Skeletal muscle tissue (tissue), 4 donors: Measurements from ENCODE around the gene RWDD3. TPM values are rescaled to one million over a fixed set of nuclear protein-coding genes. Genes with fewer than 3 reads are reported as not detected.

ENCODE experiments used
- H3K27ac ChIP-seq: one replicate; pipeline ENCODE4 v1.7.0; 2013; ENCODE audit warnings: mild to moderate bottlenecking, low read depth, low read length, inconsistent platforms
- H3K27me3 ChIP-seq, 3 donors: one replicate each; pipeline ENCODE4 v1.7.0; 2013; ENCODE audit warnings: low read length in 3 of 3; ENCODE audit not compliant: control insufficient read depth in 3 of 3, insufficient read depth in 3 of 3
- H3K36me3 ChIP-seq, 3 donors: one replicate each; pipeline ENCODE4 v1.7.0; 2013; ENCODE audit warnings: low read length in 3 of 3; ENCODE audit not compliant: control insufficient read depth in 3 of 3, insufficient read depth in 3 of 3
- H3K4me1 ChIP-seq, 3 donors: one replicate each; pipeline ENCODE4 v1.7.0; 2013; ENCODE audit warnings: low read length in 3 of 3, mild to moderate bottlenecking in 3 of 3; ENCODE audit not compliant: control insufficient read depth in 3 of 3, insufficient read depth in 3 of 3
- H3K4me3 ChIP-seq, 3 donors: one replicate each; pipeline ENCODE4 v1.7.0; 2013; ENCODE audit warnings: low read length in 3 of 3
- H3K9ac ChIP-seq, 3 donors: one replicate each; pipeline ENCODE4 v1.7.0; 2013; ENCODE audit warnings: low read length in 3 of 3, mild to moderate bottlenecking in 3 of 3, moderate library complexity in 2 of 3, low read depth in 1 of 3
- H3K9me3 ChIP-seq, 3 donors: one replicate each; pipeline ENCODE4 v1.7.0; 2013; ENCODE audit warnings: low read length in 3 of 3; ENCODE audit not compliant: control insufficient read depth in 3 of 3
- total RNA-seq: library from RNA; depleted of rRNA; stranded (reverse); fragments of >200 nt; gene quantifications from one replicate; pipeline ENCODE4 v1.2.3, GENCODE V29; 2014
- donor health status: Osteomylitis.

The RWDD3 gene
- total RNA-seq, 1 donor from 2014 or later, result 12.0 TPM

DNA sequence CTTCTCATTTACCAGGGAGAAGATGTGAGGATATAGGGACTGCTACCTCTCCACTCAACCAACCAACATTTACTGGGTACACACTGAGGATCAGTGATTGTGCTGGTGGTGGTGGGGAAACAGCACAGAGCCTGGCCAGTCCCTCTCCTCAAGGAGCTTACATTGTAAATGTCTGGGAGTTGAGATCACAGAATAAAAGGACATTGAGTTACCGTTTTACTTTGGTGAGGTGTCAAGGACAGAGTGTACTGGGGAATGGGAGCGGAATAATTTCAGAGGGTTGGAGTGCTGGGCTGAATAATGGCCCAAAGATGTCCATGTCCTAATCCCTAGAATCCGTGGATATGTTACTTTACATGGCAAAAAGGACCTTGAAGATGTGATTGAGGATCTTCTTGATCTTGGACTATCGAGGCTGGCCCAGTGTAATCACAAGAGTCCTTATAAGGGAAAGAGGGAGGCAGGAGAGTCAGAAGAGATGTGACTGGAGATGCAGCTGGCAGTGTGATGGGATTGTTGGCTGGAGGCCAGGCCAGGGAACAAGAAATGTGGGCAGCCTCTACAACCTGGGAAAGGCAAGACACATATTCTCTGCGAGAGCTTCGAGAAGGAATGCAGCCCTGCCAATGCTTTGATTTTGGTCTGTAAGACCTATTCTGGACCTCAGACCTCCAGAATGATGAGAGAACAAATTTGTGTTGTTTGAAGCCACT is 26.6 kb upstream of the RWDD3 start:
- Histone ChIP-seq H3K27me3 (no peaks in the 10 kb centered on the region), H3K4me3 (no peak overlapping the region), H3K9ac (no peak overlapping the region), H3K27ac (no peak overlapping the region), H3K9me3 (no peaks in the 10 kb centered on the region), H3K36me3 (no peaks in the 10 kb centered on the region), H3K4me1 (no peaks in the 10 kb centered on the region)

- H3K27me3 ChIP-seq, result no peaks in the 10 kb centered on the region
- no peak overlapping the region for H3K27ac ChIP-seq
- H3K36me3 ChIP-seq, result no peaks in the 10 kb centered on the region
- no peak overlapping the region for H3K4me3 ChIP-seq
- H3K4me1 ChIP-seq, result no peaks in the 10 kb centered on the region
- H3K9me3 ChIP-seq, result no peaks in the 10 kb centered on the region
- no peak overlapping the region for H3K9ac ChIP-seq
These were observed 25.1 kb upstream of the RWDD3 start for GRCh38 chr1:95208876-95209275.

DNA sequence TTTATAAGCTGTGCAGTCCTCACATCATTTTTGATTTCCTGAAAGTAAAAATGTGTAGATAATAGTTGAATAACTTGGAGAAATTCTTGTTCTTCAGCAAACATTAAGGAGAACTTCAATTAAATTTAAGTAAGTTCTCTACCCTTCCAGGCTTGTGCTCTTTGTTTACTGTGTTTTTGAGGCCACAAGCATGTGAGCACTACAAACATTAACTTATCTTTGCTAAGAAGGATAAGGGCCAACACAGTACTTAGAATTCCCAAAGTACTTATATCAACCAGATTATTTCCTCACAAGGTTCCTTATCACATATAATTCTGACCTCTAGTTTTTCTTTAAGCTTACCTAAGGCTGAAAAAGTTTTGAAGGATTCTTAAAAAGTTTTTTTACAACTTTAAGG is 24.7 kb upstream of the RWDD3 start:
- no peaks in the 10 kb centered on the region for H3K27me3 ChIP-seq
- H3K4me3 ChIP-seq, result no peak overlapping the region
- no peak overlapping the region for H3K27ac ChIP-seq
- no peak overlapping the region for H3K9ac ChIP-seq
- no peaks in the 10 kb centered on the region for H3K4me1 ChIP-seq
- H3K9me3 ChIP-seq, result no peaks in the 10 kb centered on the region
- no peaks in the 10 kb centered on the region for H3K36me3 ChIP-seq

GRCh38 chr1:95216292-95216990 is 17.6 kb upstream of the RWDD3 start:
- H3K9ac ChIP-seq, result no peak overlapping the region
- H3K4me3 ChIP-seq, result no peak overlapping the region
- H3K9me3 ChIP-seq, result no peaks in the 10 kb centered on the region
- H3K36me3 ChIP-seq, result no peaks in the 10 kb centered on the region
- no peaks in the 10 kb centered on the region for H3K4me1 ChIP-seq
- no peaks in the 10 kb centered on the region for H3K27me3 ChIP-seq
- no peak overlapping the region for H3K27ac ChIP-seq

DNA sequence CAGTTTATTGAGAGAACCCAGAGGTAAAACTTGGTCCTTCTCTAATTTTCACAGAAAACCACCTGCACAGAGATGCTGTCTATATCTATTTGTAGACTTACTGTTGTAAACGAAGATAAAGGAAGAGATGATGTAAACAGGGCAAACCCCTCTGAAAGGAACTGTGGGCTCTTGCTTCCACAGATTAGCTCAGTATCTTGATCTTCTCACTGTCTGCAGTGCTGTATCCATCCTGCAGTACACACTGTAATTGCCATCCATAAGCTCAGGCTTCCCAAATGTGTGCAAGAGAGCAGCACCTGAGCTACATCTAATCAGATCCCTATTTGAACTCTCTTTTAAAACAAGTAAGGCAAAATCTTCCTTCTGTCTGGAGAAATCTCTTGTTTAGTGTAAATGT is 16.6 kb upstream of the RWDD3 start:
- H3K9ac ChIP-seq, result no peak overlapping the region

DNA sequence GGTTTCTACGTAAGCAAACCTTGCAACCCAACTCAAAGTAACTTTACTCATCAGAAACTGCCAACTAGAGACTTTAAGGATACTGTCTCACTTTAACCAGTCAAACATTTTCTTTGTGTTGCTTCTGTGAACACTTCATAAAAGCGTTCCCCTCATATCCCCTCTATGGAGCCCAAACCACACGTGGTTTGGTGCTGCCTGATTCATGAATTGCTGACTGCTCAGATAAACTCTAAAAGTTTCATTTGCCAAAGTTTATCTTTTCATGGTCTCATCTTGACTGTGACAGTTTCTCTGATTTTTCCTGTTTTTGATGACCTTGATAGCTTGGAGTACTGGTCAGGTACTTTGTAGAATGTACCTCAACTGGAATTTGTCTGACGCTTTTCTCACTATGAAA is 14.6 kb upstream of the RWDD3 start:
- Histone ChIP-seq H3K36me3 (no peaks in the 10 kb centered on the region), H3K9ac (no peak overlapping the region), H3K4me1 (no peaks in the 10 kb centered on the region), H3K27me3 (no peaks in the 10 kb centered on the region), H3K9me3 (no peaks in the 10 kb centered on the region), H3K4me3 (no peak overlapping the region), H3K27ac (no peak overlapping the region)

More for the DNA sequence above, 16.6 kb upstream of the RWDD3 start:
- H3K4me1 ChIP-seq, result no peaks in the 10 kb centered on the region
- no peaks in the 10 kb centered on the region for H3K9me3 ChIP-seq
- no peak overlapping the region for H3K27ac ChIP-seq
- H3K27me3 ChIP-seq, result no peaks in the 10 kb centered on the region
- H3K36me3 ChIP-seq, result no peaks in the 10 kb centered on the region
- no peak overlapping the region for H3K4me3 ChIP-seq

DNA sequence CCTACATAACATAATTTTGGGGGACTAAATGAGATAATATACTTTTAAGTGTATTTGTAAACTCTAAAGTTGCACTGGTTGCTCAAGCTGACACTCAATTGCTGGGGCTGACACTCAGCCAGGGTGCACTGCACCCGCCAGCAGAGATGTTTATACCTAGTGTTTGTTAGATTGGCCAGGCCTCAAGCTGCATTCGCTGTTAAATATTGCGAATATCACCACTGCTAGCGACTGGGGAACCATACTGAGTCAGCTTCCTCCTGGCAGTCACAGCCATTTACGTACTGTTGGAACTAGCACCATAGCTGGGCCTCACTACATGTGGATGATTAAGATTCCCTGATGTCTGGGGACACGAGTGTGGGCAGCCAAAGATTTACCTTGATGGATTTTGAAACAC is 12.7 kb upstream of the RWDD3 start:
- Histone ChIP-seq H3K4me3 (no peak overlapping the region), H3K9ac (no peak overlapping the region), H3K36me3 (no peaks in the 10 kb centered on the region), H3K9me3 (no peaks in the 10 kb centered on the region), H3K4me1 (no peaks in the 10 kb centered on the region), H3K27me3 (no peaks in the 10 kb centered on the region), H3K27ac (no peak overlapping the region)

DNA sequence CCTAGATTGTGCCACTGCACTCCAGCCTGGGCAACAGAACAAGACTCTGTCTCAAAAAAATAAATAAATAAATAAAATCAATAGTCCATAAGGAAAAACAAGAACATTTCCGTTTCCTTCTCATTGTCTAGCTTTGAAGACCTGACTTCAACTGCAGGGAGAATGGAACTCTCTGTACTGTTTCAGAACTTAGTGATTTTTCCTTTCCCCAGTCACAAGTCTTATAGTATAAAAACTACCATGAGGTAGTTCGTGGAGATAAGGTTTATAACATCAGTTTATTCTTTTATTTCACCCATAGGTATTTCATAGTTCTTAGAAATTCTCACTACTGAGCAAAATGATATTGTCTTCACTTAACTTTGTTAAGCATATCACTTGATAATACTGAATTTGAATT is 11.4 kb upstream of the RWDD3 start:
- H3K9ac ChIP-seq, result no peak overlapping the region
- H3K4me1 ChIP-seq, result no peaks in the 10 kb centered on the region
- no peaks in the 10 kb centered on the region for H3K9me3 ChIP-seq
- H3K27ac ChIP-seq, result no peak overlapping the region
- H3K27me3 ChIP-seq, result no peaks in the 10 kb centered on the region
- no peak overlapping the region for H3K4me3 ChIP-seq
- no peaks in the 10 kb centered on the region for H3K36me3 ChIP-seq

DNA sequence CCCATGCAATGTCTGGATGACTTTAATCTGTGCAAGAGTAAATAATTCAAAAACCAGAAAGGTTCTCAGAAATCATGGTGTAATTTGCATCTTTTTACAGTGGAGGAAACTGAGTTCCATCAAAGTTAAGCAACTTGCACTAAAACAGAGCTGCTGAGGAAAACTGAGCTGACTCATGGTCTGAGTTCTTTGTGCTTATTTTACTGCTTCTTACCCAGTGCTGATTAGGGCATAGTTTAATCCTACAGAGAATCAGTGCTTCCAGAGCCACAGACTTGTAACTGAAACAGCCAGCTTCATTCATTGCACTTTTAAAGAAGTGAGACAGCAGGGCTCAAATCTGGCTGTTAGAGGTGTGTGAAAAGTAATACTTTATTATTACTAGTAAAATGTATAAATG is 10.9 kb upstream of the RWDD3 start:
- Histone ChIP-seq H3K27ac (no peak overlapping the region), H3K9me3 (no peaks in the 10 kb centered on the region), H3K4me1 (no peaks in the 10 kb centered on the region), H3K9ac (no peak overlapping the region), H3K4me3 (no peak overlapping the region), H3K36me3 (no peaks in the 10 kb centered on the region), H3K27me3 (no peaks in the 10 kb centered on the region)

- no peaks in the 10 kb centered on the region for H3K36me3 ChIP-seq
- H3K4me3 ChIP-seq, result no peak overlapping the region
- peak overlapping the region; percentile 14 for H3K27ac ChIP-seq
- H3K4me1 ChIP-seq, result no peaks in the 10 kb centered on the region
- no peaks in the 10 kb centered on the region for H3K27me3 ChIP-seq
- H3K9ac ChIP-seq, result no peak overlapping the region
- no peaks in the 10 kb centered on the region for H3K9me3 ChIP-seq
These were observed 7.0 kb upstream of the RWDD3 start for GRCh38 chr1:95226781-95227660.
